T-helper 22 cell (primary cell): ENCODE data around the gene AFG3L2.

Experiments used
- DNase-seq: peaks from one replicate; pipeline ENCODE4 v3.0.0-alpha.2; 2020; ENCODE audit warnings: low read depth

The AFG3L2 gene

DNA sequence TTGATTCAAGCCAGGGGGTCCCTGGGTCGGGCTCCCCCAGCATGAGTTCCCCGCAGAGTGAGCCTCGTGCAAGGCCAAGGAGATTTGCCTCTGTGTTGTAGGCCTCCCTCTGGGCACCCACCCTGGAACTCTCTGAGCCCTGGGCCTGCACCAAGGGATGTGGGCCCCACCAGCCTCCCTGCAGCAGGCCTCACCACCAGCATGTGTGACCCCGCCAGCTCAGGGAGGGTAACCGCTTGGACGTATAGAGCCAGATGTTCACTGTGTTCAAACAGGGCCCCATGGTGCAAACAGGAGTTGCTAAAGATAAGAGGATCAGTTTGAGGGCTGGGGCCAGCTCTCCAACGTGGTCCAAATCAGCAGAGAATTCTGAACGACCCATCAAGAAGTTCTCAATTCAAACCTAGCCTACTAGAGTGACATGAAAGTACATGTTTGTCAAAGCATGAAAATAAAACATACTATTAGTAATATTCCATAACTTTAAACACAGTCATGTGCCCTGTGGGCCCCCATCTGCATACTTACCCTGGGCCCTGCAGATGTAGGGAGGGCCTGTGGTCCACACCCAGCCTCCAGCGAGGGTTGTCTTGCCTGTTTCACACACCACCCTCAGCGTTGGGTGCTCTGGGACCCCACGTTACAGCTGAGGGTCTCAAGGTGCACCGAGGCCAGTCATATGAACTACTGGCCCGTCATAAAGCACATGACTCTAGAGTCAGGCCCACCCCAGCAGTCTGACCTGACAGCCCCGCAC lies 74.5 kb downstream of the AFG3L2 start:
- DNase-seq = no peak

DNA sequence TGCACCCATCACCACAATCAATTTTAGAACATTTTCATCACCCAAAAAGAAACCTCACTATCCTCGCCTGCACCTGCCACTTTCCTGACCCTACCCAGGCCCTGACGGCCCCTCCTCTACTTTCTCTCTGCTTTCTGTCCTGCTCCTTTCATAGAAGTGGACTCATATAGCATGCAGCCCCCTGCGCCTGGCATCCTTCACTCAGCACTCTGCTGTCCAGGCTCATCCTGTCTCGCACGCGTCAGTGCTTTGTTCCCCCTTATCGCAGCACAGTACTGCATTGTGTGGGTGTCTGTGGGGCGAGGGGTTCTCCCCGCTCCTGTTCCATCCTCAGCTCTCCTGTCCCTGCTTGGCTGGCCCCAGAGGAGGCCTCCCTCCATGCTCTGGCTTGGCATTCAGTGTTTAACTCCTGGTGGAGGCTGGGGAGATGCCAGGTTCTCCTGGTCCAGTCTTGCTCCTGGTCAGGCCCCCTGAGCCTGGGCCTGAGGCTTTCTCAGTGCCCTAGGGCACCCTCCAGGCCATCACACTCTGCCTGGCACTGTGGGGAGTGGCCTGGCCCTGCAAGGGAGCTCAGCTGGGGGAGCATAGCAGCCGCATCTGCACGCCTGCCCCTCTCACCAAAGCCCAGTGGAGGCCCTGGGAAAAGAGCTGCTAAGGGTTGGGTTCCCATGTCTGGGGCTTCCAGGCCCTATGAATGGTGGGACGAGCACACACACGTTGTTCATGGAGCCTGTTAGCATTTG lies 75.6 kb downstream of the AFG3L2 start:
- DNase-seq = no peak

DNA sequence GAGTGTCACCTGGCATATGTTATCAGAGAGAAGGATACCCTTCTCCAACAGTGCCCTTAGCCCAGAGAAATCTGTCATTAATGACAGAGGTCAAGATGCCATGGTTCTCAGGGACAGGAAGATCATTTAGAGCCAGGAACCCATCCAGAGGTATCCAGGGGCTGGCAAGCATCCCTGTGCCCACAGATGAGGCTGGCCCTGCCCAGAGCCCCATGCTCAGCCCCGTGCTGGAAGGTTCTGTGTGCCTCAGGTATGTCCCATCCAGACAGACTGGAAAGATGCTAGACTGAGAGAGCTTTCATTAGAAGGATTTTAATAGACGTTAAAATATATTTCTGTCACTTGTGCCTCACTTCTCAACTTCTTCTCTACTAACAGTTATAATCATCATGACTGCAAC lies 77.2 kb downstream of the AFG3L2 start:
- no peak for DNase-seq

DNA sequence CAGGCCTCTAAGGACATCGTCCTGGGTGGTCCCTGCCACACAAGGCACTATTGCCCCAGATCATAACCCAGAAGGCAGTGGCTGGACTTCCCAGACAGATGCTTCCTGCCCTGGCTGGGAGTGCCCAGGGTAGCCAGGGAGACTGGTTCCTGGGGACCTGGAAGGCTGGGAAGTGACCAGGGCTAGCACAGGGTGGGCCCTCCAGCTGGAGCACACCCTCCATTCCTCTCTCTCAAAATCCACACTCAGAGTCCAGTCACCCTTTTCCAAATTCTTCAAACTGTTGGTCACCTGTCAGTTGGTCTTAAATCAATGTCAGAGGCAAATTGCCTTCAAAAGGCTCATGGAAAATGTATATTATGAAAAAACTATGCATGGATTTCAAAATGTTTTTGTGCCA lies 80.6 kb downstream of the AFG3L2 start:
- no peak for DNase-seq

DNA sequence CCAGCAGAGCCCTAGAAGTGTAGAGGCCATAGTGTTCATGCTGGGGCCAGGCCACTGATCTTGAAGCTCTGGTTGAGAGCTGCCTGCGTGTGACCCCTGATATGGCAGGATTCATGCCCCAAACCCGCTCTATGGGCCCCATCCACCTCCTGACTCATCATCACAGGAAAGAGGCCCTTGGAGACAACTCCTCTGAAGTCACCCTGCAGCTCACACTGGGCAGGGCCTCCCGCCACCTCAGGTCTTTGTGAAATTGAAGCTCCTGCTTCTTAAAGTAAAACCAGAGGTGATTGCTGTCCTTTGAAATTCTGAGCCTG lies 81.0 kb downstream of the AFG3L2 start:
- DNase-seq = no peak

DNA sequence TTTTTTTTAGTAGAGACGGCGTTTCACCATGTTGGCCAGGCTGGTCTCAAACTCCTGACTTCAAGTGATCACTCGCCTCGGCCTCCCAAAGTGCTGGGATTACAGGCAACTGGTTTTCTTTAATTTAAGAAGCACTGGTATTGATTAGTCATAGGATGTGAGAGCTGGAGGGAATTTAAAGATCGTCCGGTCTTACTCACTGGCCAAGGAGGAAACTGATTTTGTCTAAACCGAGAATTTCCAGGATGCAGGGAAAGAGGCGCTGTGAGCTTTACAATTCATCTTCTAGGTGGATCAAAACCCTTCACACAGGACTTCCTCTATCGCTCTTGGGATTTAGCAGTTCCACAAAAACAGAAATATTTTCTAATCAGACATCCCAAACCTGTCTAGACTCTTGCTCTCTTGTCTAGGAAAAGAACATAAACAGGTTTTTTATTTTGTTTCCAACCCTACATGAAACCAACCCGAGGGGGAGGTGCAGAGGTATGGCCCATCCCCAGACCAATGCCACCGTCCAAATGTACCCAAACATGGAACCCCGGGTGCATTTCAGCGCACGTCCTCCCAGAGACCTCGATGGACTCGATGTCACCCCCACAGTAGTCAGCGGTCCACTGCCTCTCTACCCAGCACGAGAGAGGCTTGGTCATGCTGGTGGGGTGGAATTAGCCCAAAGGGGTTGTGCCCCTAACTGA lies 81.5 kb downstream of the AFG3L2 start:
- DNase-seq = no peak

DNA sequence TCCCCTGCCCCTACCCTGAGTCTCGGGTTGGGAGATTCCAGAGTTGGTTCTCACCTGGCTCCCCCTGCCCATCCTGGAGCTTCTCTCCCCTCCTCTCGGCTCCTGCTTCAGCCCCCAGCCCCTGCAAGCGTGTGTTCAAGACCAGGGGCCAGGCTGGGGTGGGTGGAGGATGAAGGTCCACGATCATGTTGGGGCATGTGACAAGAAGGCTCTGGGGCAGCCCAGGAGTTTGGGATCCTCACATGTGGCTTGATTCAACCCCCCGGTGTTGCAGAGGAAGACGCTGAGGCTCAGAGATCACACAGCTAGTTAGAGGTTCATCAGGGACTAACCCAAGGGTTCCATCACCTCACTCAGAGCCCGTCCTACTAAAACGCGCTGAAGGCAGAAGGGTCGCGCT lies 83.2 kb downstream of the AFG3L2 start:
- no peak for DNase-seq

DNA sequence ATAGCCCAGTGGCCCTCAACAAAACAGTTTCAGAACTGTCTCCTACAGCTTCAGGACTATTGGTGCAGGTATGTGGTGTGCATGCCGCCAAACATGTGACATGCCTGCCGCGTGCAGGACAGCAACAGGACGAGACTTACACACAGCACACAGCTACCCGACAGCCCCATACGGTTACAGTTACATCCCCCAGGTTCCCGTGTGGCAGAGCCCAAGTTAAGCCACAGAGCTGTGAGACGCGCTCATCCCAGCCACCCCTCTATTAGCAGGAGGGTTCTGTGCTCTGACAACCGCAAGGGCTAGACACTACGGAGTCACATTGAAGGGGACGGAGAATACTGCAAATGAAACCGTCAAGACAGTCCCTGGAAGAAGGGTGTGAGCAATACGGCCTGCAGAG lies 85.3 kb downstream of the AFG3L2 start:
- DNase-seq = no peak

DNA sequence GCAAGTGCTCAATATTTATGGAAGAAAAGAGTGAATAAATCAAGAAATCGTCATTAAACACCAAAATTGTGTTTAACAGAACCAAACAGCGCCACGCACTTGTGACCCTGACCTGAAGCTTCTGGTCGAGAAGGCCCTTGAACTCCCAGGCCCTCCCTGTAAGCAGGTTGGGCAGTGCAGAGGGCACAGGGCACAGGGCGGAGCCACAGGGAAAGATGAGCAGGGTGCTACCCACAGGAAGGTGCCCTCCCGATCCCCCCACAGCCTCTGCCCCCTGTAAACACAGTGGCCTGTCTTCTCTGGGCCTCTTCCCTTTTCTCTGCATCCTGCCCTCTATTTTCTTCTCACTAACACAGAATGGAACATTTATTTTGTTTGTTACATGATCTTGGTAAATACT lies 85.9 kb downstream of the AFG3L2 start:
- DNase-seq = no peak

DNA sequence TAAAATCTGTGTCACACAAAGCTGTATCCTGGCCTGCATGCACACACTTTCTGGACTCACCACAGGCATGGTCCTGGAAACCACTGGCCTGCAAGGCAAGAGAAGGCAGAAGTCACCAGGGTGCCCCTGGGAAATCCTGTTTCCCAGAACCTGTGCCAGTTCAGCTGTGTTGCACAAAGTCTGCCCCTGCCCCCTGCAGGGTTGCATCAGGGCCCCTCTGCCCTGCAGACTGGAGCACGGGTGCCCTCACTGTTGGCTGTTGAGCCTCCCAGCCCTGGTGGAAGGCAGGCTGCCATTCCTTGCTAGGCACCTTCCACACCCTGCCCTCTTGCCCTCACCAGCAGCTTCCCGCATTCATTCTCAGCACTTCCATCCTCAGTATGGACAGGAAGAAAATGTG lies 86.9 kb downstream of the AFG3L2 start:
- no peak for DNase-seq

DNA sequence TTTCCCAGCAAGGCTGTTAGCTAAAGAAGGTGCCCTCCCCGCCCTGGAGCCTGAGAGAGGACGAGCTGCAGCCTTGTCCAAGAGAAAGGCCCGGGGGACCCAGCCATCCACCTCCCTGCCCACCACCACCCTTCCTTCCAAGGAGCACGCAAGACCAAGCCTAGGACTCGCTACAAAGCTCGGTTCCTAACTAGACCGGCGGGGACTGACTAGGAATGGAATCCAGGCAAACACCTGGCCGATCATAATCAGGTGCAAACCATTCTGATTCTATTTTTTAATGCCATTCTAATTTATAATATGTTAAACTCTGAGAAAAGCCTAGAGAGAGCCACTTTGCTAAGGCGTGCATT lies 88.6 kb downstream of the AFG3L2 start:
- DNase-seq = no peak

DNA sequence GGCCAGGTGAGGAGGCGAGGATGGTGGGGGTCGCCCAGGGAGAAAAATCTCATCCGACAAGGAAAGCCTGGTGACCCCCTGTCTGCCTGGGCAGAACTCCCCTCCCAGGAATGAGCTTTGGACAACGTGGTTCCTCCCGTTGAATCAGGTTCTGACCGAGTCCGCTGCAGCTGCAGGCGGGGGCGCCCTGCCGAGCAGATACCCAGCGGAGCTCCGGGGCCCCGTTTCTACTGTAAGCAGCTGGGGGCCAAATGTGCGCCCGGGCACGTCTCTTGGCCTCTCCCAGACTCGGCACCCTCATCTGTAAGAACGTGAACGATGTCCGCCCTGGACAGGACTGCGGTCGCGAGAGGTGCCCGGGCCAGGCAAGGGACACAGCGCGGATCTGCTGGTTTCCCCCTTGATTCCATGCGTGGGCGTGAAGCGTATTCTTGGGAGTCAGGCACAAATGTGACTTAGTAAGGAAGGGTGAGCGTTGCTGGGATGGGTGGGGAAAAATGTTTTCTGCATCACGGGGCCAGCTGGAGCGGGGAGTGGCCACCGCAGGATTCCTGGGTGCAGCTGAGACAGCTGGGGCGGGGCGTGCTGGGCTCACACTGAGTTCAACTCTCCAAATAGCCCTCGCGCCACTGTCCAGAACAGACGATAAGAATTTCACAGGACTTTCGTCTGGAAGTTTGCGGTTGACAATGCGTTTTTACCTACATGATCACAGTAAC lies 89.2 kb downstream of the AFG3L2 start:
- DNase-seq = no peak

DNA sequence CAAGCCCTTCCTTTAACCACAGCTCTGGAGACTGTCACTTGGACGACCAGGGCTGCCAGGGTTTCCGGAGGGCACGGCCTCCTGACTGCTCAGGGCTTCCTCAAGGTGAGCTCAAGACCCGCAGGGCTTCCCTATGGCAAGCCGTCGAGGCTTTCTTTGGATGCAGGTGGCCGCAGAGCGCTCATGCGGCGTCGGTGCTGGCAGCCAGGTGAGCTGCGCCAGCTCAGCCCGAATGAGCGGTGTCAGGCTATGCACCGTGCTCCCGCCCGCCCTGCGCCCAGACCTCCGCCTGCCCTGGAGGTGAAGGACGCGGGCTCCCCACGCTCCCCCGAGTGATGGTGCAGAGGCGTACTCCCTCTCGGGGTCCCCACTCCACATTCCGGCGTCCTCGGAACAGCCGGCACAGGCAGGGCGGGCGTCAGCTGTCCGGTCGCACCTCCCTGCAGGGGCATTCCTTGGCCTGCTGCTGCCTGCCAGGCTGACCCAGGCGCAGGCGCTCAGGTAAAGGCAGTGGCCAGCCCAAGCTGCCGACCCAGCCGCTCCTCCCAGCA lies 89.8 kb downstream of the AFG3L2 start:
- DNase-seq = no peak

DNA sequence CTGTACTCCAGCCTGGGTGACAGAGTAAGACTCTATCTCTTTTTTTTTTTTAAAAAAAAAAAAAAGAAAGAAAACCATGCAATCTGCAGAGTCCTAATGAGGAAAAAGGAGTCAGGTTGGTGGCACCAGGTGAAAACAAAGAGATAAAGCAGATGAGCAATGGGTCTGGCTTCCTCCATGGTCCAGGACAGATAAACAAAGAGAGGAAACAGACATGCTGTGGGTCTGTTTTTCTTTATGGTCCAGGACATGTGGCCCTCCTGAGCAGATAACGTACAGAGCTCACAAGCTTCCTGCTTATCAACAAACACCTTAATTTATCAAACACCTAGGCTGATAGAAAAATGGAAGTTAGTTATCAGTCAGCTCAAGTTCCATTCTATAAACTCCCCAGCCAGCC lies 93.4 kb downstream of the AFG3L2 start:
- DNase-seq = no peak

DNA sequence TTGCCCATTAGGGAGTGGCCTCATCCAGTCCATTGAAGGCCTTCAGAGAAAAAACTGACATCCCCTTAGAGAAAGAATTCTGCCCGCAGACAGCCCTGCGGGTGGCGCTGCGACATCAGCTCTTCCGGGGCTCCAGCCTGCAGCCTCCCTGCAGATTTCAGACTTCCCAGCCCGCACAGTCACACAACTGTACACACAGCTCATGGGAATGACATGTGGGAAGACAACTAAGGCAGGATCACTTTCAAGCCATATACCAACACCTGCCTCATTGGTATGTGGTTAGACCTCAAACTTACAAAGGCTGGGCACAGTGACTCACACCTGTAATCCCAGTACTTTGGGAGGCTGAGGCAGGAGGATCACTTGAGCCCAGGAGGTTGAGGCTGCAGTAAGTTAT lies 93.8 kb downstream of the AFG3L2 start:
- DNase-seq = no peak

DNA sequence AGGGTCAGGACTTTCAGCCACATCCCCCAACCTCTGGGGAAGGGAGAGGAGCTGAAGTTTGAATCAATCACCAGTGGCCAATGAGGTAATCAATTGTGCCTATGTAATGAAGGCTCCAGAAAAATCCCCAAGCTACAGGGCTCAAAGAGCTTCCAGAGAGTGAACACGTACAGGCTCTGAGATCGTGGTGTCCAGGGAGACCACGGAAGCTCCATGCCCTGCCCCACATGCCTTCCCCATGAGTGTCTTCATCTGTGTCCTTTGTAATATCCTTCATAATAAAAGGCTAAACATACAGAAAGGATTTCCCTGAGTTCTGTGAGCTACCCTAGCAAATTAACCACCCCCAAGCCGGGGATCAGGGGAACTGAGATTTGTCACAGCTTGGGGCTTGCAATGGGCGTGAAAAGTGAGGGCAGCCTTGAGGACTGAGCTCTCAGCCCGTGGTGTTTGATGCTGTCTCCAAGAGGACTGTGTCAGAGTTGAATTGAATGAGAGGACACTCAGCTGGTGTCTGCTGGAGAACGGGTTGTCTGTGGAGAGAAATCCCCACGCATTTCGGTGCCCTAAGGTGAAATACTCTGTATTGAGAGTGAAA lies 94.5 kb downstream of the AFG3L2 start:
- DNase-seq = no peak

DNA sequence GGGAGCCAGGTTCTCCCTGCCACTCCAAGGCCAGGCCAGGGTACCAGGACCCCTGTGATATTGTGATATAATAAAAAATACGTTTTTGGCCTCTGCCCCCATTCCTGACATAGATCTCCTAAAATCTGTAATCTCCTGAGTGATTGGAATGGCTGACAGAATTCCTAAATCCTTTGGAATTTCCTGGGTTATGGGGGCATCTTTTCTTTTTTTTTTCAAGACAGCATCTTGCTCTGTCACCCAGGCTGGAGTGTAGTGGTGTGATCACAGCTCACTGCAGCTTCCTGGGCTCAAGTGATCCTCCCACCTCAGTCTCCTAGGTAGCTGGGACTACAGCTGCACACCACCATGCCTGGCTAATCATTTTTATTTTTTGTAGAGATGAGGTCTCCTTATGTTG lies 95.2 kb downstream of the AFG3L2 start:
- no peak for DNase-seq

DNA sequence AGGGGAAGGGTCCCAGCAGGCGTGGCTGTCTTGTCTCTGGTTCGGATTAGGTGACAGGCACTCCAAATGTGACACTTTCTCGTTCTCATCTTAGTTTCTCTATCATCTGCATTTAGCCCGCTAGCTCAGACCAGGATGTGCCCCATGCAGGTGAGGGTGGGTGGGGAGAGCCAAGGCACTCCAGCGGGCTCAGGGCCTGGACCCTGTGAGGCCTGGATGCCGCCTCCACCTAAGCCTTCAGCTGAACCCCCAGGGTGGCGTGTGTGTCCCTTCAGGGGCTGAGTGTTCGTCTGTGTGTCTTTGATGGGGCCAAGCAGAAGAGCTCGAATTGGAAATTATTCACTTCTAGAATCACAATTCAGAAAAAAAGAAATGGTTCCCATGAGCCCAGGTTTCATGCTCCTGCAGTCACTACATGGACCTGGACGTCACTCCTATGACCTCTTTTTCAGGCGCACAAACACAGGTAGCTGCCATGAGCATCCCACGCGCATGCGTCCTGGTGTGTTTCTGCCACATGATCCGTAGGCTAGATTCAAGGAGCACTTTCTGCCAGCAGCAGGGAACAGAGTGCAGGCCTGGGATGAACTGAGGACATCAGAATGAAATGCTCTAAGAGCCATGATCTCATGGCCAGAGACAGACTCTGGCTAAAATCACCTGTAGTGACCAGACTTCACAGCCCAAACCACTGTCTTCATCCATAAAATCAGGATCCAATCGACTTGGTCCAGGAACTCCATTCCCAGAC lies 97.1 kb downstream of the AFG3L2 start:
- DNase-seq = no peak
